DOHH2 (cell line): ENCODE data around the gene TCF12.

Source experiments
- H3F3A ChIP-seq: fragments of 200-600 bp; sonication (generic), shearing (Covaris generic); 2 replicates; pipeline ENCODE4 v1.6.0; 2016; ENCODE audit warnings: antibody characterized with exemption, mild to moderate bottlenecking; ENCODE audit not compliant: control insufficient read depth, insufficient read depth
- H3K27ac ChIP-seq: fragments of 200-600 bp; sonication (generic); 2 replicates; pipeline ENCODE4 v1.5.1; 2014; ENCODE audit warnings: low read depth, mild to moderate bottlenecking, low read length, moderate library complexity
- H3K27me3 ChIP-seq: fragments of 200-600 bp; sonication (generic); 2 replicates; pipeline ENCODE4 v1.6.1; 2014; ENCODE audit warnings: mild to moderate bottlenecking, low read length, mixed read lengths; ENCODE audit not compliant: control insufficient read depth
- H3K36me3 ChIP-seq: fragments of 200-600 bp; sonication (generic); 2 replicates; pipeline ENCODE4 v1.6.1; 2014; ENCODE audit warnings: mild to moderate bottlenecking, low read length, moderate library complexity, mixed read lengths; ENCODE audit not compliant: control insufficient read depth
- H3K4me1 ChIP-seq: fragments of 200-600 bp; sonication (generic); 2 replicates; pipeline ENCODE4 v1.6.1; 2014; ENCODE audit warnings: mild to moderate bottlenecking, low read length, mixed read lengths; ENCODE audit not compliant: control insufficient read depth
- H3K4me2 ChIP-seq: fragments of 200-600 bp; sonication (generic); 2 replicates; pipeline ENCODE4 v1.6.0; 2014; ENCODE audit warnings: mild to moderate bottlenecking, low read length, moderate library complexity
- H3K4me3 ChIP-seq: fragments of 200-600 bp; sonication (generic); 2 replicates; pipeline ENCODE4 v1.5.1; 2014; ENCODE audit warnings: mild to moderate bottlenecking, low read length, mixed read lengths
- H3K79me2 ChIP-seq: fragments of 200-600 bp; sonication (generic); 2 replicates; pipeline ENCODE4 v1.6.1; 2014; ENCODE audit warnings: mild to moderate bottlenecking, low read length, mixed read lengths; ENCODE audit not compliant: control insufficient read depth
- H3K9me2 ChIP-seq: fragments of 200-600 bp; sonication (generic); replicated peaks from 2 replicates; pipeline ENCODE4 v1.6.1; 2014; ENCODE audit warnings: mild to moderate bottlenecking, low read length, mixed read lengths; ENCODE audit not compliant: control insufficient read depth
- H3K9me3 ChIP-seq: fragments of 200-600 bp; sonication (generic); 2 replicates; pipeline ENCODE4 v1.6.1; 2014; ENCODE audit warnings: antibody characterized with exemption, low read length, mixed read lengths; ENCODE audit not compliant: control insufficient read depth, insufficient read depth
- H4K20me1 ChIP-seq: fragments of 200-600 bp; sonication (generic); 2 replicates; pipeline ENCODE4 v1.6.0; 2014; ENCODE audit warnings: low read depth, mild to moderate bottlenecking, antibody characterized with exemption, low read length, moderate library complexity; ENCODE audit not compliant: control insufficient read depth, insufficient read depth
- EZH2phosphoT487 ChIP-seq: fragments of 200-600 bp; sonication (generic); IDR thresholded peaks from 2 replicates; pipeline ENCODE4 v1.6.1; 2017; ENCODE audit warnings: borderline replicate concordance, mild to moderate bottlenecking, antibody characterized with exemption, low read length, moderate library complexity, mixed read lengths
- TF ChIP-seq, protein P1 (sequence below): fragments of 200-600 bp; sonication (generic); IDR thresholded peaks from one replicate; pipeline ENCODE4 v1.5.1; 2014; ENCODE audit warnings: antibody characterized with exemption, mild to moderate bottlenecking, low read depth, low read length; ENCODE audit not compliant: poor library complexity, severe bottlenecking

Gene TCF12

DNA sequence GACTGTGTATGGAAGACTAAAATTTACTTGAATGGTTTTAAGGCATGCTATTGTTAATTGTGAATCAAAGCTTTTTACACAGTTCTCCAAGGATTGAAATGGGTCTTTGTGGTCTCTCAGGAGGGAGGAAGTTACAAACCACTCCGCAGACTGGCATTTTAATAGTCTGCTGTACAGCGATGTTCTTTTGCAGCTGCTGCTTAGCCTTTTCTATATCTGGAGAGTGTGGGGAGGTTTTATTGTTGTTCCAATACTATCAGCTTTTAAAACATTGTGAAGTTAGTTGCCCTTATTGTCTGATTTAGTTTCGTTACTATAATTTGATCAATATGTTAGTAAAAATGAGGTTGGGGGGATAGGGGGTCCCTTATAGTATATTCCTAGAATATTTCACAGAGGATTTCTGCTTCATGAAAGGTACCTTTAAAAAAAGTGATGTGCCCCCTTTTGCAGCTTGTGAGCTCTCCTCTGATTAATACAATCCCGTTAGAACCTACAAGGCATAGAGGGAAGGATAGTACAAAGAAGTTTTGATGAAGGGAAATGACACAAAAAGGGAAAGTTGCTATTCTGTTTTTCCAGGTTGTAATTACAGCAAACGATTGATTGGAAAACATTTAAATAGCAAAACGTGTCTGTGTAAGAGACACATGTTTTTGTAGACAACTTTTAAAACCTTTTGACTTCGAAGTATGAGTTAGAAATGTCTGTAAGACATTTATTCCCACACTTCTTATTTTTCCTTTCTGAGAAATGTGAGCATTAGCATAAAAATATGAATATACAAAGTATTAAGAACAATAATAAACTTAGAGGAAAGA lies 299.5 kb downstream of the TCF12 start:
- Histone ChIP-seq H4K20me1 (0 out of 2 replicates have a peak, but pooled peaks cover 4% of the 10 kb centered on the region), H3K36me3 (no peaks in the 10 kb centered on the region), H3K79me2 (peaks cover 7% of the 10 kb centered on the region), H3K9me3 (no peaks in the 10 kb centered on the region), H3K4me1 (peaks cover 18% of the 10 kb centered on the region), H3K9me2 (no peaks in the 10 kb centered on the region), H3K4me3 (no peak overlapping the region), H3K4me2 (no peak overlapping the region), H3K27ac (no peak overlapping the region), H3K27me3 (no peaks in the 10 kb centered on the region), H3F3A (no peaks in the 10 kb centered on the region)
- TF ChIP-seq, protein P1, sequence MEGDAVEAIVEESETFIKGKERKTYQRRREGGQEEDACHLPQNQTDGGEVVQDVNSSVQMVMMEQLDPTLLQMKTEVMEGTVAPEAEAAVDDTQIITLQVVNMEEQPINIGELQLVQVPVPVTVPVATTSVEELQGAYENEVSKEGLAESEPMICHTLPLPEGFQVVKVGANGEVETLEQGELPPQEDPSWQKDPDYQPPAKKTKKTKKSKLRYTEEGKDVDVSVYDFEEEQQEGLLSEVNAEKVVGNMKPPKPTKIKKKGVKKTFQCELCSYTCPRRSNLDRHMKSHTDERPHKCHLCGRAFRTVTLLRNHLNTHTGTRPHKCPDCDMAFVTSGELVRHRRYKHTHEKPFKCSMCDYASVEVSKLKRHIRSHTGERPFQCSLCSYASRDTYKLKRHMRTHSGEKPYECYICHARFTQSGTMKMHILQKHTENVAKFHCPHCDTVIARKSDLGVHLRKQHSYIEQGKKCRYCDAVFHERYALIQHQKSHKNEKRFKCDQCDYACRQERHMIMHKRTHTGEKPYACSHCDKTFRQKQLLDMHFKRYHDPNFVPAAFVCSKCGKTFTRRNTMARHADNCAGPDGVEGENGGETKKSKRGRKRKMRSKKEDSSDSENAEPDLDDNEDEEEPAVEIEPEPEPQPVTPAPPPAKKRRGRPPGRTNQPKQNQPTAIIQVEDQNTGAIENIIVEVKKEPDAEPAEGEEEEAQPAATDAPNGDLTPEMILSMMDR: no peak
- TF ChIP-seq EZH2phosphoT487: no peak

DNA sequence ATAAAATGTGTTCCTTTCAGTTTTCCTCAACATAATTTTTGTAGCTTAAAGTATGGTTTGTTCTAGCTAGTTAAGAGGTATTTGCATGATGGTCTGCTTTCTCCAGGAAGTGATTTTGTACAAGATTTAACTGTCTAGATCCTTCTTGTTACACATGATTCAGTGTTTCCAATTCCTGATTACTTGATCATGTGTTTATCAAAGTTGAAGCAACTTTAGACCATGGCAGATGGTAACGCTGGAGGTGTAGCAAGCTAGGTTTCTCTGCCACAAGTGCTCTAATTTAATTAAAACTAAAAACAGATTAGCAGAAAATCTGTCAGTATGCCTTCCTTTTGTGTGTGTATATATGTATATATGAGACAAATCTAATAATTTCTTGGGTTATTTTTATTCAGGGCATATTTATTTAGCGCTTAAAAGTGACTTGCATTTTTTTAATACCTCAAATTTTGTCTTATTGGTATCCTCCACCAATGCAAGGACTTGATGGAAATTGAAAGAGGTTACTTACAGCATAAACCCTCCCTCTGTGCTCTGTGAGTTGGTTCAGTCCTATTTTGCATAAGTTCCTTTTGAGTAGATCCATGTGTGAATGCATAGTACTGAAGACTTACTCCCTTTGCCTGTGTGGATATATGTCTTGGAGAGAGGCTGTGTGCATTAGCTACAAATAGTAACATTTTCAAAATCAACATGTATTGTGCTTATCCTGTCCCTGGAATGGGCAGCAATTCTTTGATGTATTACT lies 300.6 kb downstream of the TCF12 start:
- H3F3A ChIP-seq: no peaks in the 10 kb centered on the region
- no peaks in the 10 kb centered on the region for H3K36me3 ChIP-seq
- H3K79me2 ChIP-seq: peaks cover 7% of the 10 kb centered on the region
- H3K27me3 ChIP-seq: no peaks in the 10 kb centered on the region
- no peak overlapping the region for H3K4me3 ChIP-seq
- no peak overlapping the region for H3K27ac ChIP-seq
- 0 out of 2 replicates have a peak, but pooled peaks cover 4% of the 10 kb centered on the region for H4K20me1 ChIP-seq
- no peak overlapping the region for H3K4me2 ChIP-seq
- no peaks in the 10 kb centered on the region for H3K9me2 ChIP-seq
- TF ChIP-seq EZH2phosphoT487: no peak
- TF ChIP-seq, protein P1: no peak
- H3K9me3 ChIP-seq: no peaks in the 10 kb centered on the region
- peaks cover 18% of the 10 kb centered on the region for H3K4me1 ChIP-seq

DNA sequence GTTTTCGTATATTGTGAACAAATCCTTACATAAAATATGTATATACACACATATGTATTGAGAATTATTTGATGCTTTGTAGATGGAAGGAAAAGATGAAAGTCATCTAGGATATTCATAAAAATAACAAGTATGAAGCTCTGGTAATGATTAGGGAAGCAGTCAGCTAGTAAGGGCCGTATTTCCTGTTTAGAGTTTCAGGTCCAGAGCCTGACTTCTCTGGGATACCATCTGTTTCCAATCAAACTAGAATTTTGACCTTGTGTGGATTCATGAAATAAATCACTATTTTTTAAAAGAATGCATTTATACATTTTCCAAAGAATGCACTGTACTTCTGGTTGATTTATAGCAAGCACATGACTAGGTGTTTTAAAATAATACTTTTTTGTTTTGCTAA lies 301.8 kb downstream of the TCF12 start:
- no peaks in the 10 kb centered on the region for H3K36me3 ChIP-seq
- no peaks in the 10 kb centered on the region for H3F3A ChIP-seq
- no peaks in the 10 kb centered on the region for H3K27me3 ChIP-seq
- no peaks in the 10 kb centered on the region for H3K9me2 ChIP-seq
- H3K79me2 ChIP-seq: peaks cover 7% of the 10 kb centered on the region
- H3K27ac ChIP-seq: no peak overlapping the region
- H3K9me3 ChIP-seq: no peaks in the 10 kb centered on the region
- peaks cover 18% of the 10 kb centered on the region for H3K4me1 ChIP-seq
- no peak for TF ChIP-seq EZH2phosphoT487
- TF ChIP-seq, protein P1: no peak
- no peak overlapping the region for H3K4me3 ChIP-seq
- no peak overlapping the region for H3K4me2 ChIP-seq
- H4K20me1 ChIP-seq: no peaks in the 10 kb centered on the region
